ENCODE results near the gene ZNF483.
"Not testable (repeated sequence)": the region's sequence is repeated elsewhere in the genome, so short reads cannot be mapped to it uniquely, and the experiment has no call there.

The ZNF483 gene

DNA sequence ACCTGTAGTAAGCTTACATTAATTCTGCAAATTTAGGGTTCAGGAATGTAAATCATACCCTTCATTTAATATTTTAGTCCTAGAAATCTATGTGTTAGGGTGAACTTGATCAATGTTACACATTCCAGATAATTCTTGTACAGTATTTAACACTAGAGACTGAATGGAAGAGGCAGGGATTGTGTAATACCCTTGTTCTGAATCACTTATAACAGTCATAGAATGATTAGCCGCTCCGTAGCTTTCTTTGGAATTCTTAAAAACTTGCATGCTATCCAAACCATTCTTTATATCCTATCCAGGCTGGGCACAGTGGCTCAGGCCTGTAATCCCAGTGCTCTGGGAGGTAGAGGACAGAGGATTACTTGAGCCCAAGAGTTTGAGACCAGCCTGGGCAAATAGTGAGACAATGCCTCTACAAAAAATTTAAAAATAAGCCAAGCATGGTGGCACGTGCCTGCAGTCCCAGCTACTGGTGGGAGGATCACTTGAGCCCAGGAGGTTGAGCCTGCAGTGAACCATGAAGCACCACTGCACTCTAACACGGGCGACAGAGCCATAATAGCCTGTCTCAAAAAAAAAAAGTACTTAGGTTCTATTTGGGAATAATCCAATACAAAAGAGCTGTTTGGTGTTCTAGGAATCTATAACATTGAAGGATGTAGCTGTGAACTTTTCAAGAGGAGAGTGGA lies 8.3 kb downstream of the ZNF483 start:
- Histone ChIP-seq H3K9me2 (ENCODE audit: low read depth, low read length) (no peaks in the 10 kb centered on the region), H3F3A (ENCODE audit: insufficient read depth, low read length) (no peaks in the 10 kb centered on the region), H3K79me2 (ENCODE audit: insufficient read depth, low read length) (no peaks in the 10 kb centered on the region), H3K36me3 (ENCODE audit: insufficient read depth, low read length) (peaks cover 25% of the 10 kb centered on the region; the same call in 1 of the 2 replicates), H3K9me3 (ENCODE audit: low read length) (peaks cover 2% of the 10 kb centered on the region; the same call in 1 of the 2 replicates), H4K20me1 (ENCODE audit: insufficient read depth, low read length) (no peaks in the 10 kb centered on the region), H3K9ac (ENCODE audit: low read length) (no peak overlapping the region), H3K4me2 (ENCODE audit: low read length) (no peak overlapping the region), H3K4me3 (ENCODE audit: low read depth, low read length, poor library complexity, severe bottlenecking) (no peak overlapping the region), H3K27me3 (ENCODE audit: insufficient read depth, low read length) (no peaks in the 10 kb centered on the region), H3K27ac (ENCODE audit: low read depth, low read length, poor library complexity, severe bottlenecking) (no peak overlapping the region), H3K4me1 (ENCODE audit: insufficient read depth, low read length, severe bottlenecking) (no peaks in the 10 kb centered on the region), H2AFZ (ENCODE audit: low read length) (no peak overlapping the region)
- no peak for TF ChIP-seq EZH2 (IDR thresholded peaks at IDR 0.05; ENCODE audit: borderline replicate concordance, low read length)
- TF ChIP-seq, protein P1, sequence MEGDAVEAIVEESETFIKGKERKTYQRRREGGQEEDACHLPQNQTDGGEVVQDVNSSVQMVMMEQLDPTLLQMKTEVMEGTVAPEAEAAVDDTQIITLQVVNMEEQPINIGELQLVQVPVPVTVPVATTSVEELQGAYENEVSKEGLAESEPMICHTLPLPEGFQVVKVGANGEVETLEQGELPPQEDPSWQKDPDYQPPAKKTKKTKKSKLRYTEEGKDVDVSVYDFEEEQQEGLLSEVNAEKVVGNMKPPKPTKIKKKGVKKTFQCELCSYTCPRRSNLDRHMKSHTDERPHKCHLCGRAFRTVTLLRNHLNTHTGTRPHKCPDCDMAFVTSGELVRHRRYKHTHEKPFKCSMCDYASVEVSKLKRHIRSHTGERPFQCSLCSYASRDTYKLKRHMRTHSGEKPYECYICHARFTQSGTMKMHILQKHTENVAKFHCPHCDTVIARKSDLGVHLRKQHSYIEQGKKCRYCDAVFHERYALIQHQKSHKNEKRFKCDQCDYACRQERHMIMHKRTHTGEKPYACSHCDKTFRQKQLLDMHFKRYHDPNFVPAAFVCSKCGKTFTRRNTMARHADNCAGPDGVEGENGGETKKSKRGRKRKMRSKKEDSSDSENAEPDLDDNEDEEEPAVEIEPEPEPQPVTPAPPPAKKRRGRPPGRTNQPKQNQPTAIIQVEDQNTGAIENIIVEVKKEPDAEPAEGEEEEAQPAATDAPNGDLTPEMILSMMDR (IDR thresholded peaks at IDR 0.05; ENCODE audit: low read length) = no peak

DNA sequence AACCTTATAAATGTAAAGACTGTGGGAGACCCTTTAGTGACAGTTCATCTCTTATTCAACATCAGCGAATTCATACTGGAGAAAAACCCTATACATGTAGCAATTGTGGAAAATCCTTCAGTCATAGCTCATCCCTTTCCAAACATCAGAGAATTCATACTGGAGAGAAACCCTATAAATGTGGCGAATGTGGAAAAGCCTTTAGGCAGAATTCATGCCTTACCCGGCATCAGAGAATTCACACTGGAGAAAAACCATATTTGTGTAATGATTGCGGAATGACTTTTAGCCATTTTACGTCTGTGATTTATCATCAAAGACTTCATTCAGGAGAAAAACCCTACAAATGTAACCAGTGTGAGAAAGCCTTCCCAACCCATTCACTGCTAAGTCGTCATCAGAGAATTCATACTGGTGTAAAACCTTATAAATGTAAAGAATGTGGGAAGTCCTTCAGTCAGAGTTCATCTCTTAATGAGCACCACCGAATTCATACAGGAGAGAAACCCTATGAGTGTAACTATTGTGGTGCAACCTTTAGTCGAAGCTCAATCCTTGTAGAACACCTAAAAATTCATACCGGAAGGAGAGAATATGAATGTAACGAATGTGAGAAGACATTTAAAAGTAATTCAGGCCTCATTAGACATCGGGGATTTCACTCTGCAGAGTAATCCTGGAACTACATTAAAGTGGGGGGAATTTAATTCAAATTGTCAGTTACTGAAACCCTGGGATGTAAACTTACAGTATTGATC lies 17.7 kb downstream of the ZNF483 start:
- Histone ChIP-seq H3K4me1 (ENCODE audit: insufficient read depth, low read length, severe bottlenecking) (no peaks in the 10 kb centered on the region), H3K27me3 (ENCODE audit: insufficient read depth, low read length) (no peaks in the 10 kb centered on the region), H3K27ac (ENCODE audit: low read depth, low read length, poor library complexity, severe bottlenecking) (no peak overlapping the region), H3K9me2 (ENCODE audit: low read depth, low read length) (no peaks in the 10 kb centered on the region), H3K36me3 (ENCODE audit: insufficient read depth, low read length) (peaks cover 14% of the 10 kb centered on the region), H4K20me1 (ENCODE audit: insufficient read depth, low read length) (no peaks in the 10 kb centered on the region), H2AFZ (ENCODE audit: low read length) (no peak overlapping the region), H3K4me2 (ENCODE audit: low read length) (no peak overlapping the region), H3K4me3 (ENCODE audit: low read depth, low read length, poor library complexity, severe bottlenecking) (no peak overlapping the region), H3K9me3 (ENCODE audit: low read length) (peaks cover 54% of the 10 kb centered on the region), H3K9ac (ENCODE audit: low read length) (no peak overlapping the region), H3F3A (ENCODE audit: insufficient read depth, low read length) (no peaks in the 10 kb centered on the region), H3K79me2 (ENCODE audit: insufficient read depth, low read length) (no peaks in the 10 kb centered on the region)
- TF ChIP-seq, protein P1 (IDR thresholded peaks at IDR 0.05; ENCODE audit: low read length) = no peak
- no peak for TF ChIP-seq EZH2 (IDR thresholded peaks at IDR 0.05; ENCODE audit: borderline replicate concordance, low read length)

DNA sequence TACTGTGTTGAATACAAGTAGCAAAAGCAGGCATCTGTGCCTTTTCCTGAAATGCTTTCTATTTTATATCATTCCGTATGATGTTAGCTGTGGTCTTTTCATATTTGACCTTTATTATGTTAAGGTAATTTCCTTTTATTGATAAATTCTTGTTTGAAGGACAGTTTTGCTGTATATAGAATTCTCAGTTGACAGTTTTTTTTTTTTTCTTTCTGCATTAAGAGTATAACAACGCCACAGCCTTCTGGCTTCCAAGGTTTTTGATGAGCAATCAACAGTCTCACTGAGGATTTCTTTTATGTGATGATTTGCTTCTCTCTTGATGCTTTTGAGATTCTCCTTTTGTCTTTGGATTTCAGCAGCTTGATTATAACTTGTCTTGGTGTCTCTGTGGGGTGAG lies 23.6 kb downstream of the ZNF483 start:
- Histone ChIP-seq H3K9me3 (ENCODE audit: low read length) (peaks cover 36% of the 10 kb centered on the region), H3K9me2 (ENCODE audit: low read depth, low read length) (no peaks in the 10 kb centered on the region)

DNA sequence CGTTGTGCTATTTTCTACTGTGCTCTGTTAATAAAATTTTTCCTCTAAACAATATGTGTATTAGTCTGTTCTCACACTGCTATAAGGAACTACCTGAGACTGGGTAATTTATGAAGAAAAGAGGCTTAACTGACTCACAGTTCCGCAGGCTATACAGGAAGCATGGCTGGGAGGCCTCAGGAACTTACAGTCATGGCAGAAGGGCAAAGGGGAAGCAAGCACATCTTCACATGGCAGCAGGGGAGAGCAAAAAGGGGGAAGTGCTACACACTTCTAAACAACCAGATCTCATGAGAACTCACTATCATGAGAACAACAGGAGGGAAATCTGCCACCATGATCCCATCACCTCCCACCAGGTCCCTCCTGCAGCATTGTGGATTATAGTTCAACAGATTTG lies 30.4 kb downstream of the ZNF483 start:
- not testable (repeated sequence) for H3K79me2 ChIP-seq (ENCODE audit: insufficient read depth, low read length); H3K9me3 ChIP-seq (ENCODE audit: low read length); H3K9ac ChIP-seq (ENCODE audit: low read length); H2AFZ ChIP-seq (ENCODE audit: low read length); H4K20me1 ChIP-seq (ENCODE audit: insufficient read depth, low read length); H3K27ac ChIP-seq (ENCODE audit: low read depth, low read length, poor library complexity, severe bottlenecking); H3K27me3 ChIP-seq (ENCODE audit: insufficient read depth, low read length); H3K4me1 ChIP-seq (ENCODE audit: insufficient read depth, low read length, severe bottlenecking); H3K36me3 ChIP-seq (ENCODE audit: insufficient read depth, low read length); H3K4me3 ChIP-seq (ENCODE audit: low read depth, low read length, poor library complexity, severe bottlenecking); H3K4me2 ChIP-seq (ENCODE audit: low read length); H3F3A ChIP-seq (ENCODE audit: insufficient read depth, low read length); H3K9me2 ChIP-seq (ENCODE audit: low read depth, low read length)

More for the DNA sequence above, 23.6 kb downstream of the ZNF483 start:
- Histone ChIP-seq H3K36me3 (ENCODE audit: insufficient read depth, low read length) (no peaks in the 10 kb centered on the region), H3K4me3 (ENCODE audit: low read depth, low read length, poor library complexity, severe bottlenecking) (no peak overlapping the region), H3F3A (ENCODE audit: insufficient read depth, low read length) (no peaks in the 10 kb centered on the region), H3K4me1 (ENCODE audit: insufficient read depth, low read length, severe bottlenecking) (no peaks in the 10 kb centered on the region), H2AFZ (ENCODE audit: low read length) (no peak overlapping the region), H4K20me1 (ENCODE audit: insufficient read depth, low read length) (no peaks in the 10 kb centered on the region), H3K79me2 (ENCODE audit: insufficient read depth, low read length) (no peaks in the 10 kb centered on the region), H3K4me2 (ENCODE audit: low read length) (no peak overlapping the region), H3K9ac (ENCODE audit: low read length) (no peak overlapping the region), H3K27ac (ENCODE audit: low read depth, low read length, poor library complexity, severe bottlenecking) (no peak overlapping the region), H3K27me3 (ENCODE audit: insufficient read depth, low read length) (no peaks in the 10 kb centered on the region)
- TF ChIP-seq EZH2 (IDR thresholded peaks at IDR 0.05; ENCODE audit: borderline replicate concordance, low read length) = no peak
- TF ChIP-seq, protein P1 (IDR thresholded peaks at IDR 0.05; ENCODE audit: low read length) = no peak

Measured in OCI-LY1 (cell line).